Large intestine (tissue), 3 donors: Measurements from ENCODE around the gene CA9. TPM values are rescaled to one million over a fixed set of nuclear protein-coding genes. Genes with fewer than 3 reads are reported as not detected.
"Not testable (repeated sequence)": the region's sequence is repeated elsewhere in the genome, so short reads cannot be mapped to it uniquely, and the experiment has no call there.

Source experiments
- DNase-seq, 2 donors: peaks; one replicate each; pipeline versions ENCODE4 v3.0.0 to v3.0.0-alpha.2; 2013
- H3K27ac ChIP-seq: one replicate; pipeline ENCODE4 v1.5.1; 2013; ENCODE audit warnings: low read length
- H3K27me3 ChIP-seq: 2 replicates; pipeline ENCODE4 v1.6.1; 2013; ENCODE audit warnings: low read length; ENCODE audit not compliant: control insufficient read depth, insufficient read depth
- H3K36me3 ChIP-seq: 2 replicates; pipeline ENCODE4 v1.6.1; 2013; ENCODE audit warnings: low read length; ENCODE audit not compliant: control insufficient read depth, insufficient read depth
- H3K4me1 ChIP-seq: one replicate; pipeline ENCODE4 v1.6.1; 2013; ENCODE audit warnings: low read length; ENCODE audit not compliant: control insufficient read depth, insufficient read depth
- H3K4me3 ChIP-seq: one replicate; pipeline ENCODE4 v1.5.1; 2013; ENCODE audit warnings: low read length
- H3K9me3 ChIP-seq: one replicate; pipeline ENCODE4 v1.6.1; 2013; ENCODE audit warnings: mild to moderate bottlenecking, low read depth, low read length, moderate library complexity; ENCODE audit not compliant: control insufficient read depth
- WGBS: methylation state at CpG from one replicate; pipeline ENCODE4 v1.1.5; 2013; ENCODE audit warnings: low lambda C conversion rate; ENCODE audit not compliant: insufficient coverage; 5-methylcytosine and 5-hydroxymethylcytosine counted together
- polyA plus RNA-seq: library from polyadenylated mRNA; unstranded; fragments of 120-200 nt; gene quantifications from one replicate; pipeline ENCODE4 v1.2.1, GENCODE V29; 2013

The CA9 gene
- polyA plus RNA-seq, 1 donor = 4.2 TPM

- no peaks in the 10 kb centered on the region for H3K9me3 ChIP-seq
- WGBS = no CpG with 5 or more reads among the region's 1 CpG
- H3K4me1 ChIP-seq = no peaks in the 10 kb centered on the region
- H3K27me3 ChIP-seq = no peaks in the 10 kb centered on the region
- no peak for DNase-seq
- no peak overlapping the region for H3K27ac ChIP-seq
- no peak overlapping the region for H3K4me3 ChIP-seq
- H3K36me3 ChIP-seq = no peaks in the 10 kb centered on the region
These were observed 34.1 kb upstream of the CA9 start for GRCh38 chr9:35639631-35640030.

GRCh38 chr9:35640431-35640830 is 33.3 kb upstream of the CA9 start:
- H3K36me3 ChIP-seq, H3K4me3 ChIP-seq, H3K9me3 ChIP-seq, DNase-seq, H3K4me1 ChIP-seq, H3K27ac ChIP-seq, H3K27me3 ChIP-seq: not testable (repeated sequence)
- WGBS = 100% methylated on average over 3 of the region's 15 CpGs

- DNase-seq, H3K27me3 ChIP-seq, H3K27ac ChIP-seq, H3K4me1 ChIP-seq, H3K9me3 ChIP-seq, H3K36me3 ChIP-seq, H3K4me3 ChIP-seq: not testable (repeated sequence)
- no CpG with 5 or more reads among the region's 3 CpGs for WGBS
These were observed 32.2 kb upstream of the CA9 start for GRCh38 chr9:35641478-35641877.

GRCh38 chr9:35643046-35643445 is 30.7 kb upstream of the CA9 start:
- DNase-seq = no peak
- Histone ChIP-seq H3K9me3 (no peaks in the 10 kb centered on the region), H3K4me3 (no peak overlapping the region), H3K27me3 (no peaks in the 10 kb centered on the region), H3K36me3 (no peaks in the 10 kb centered on the region), H3K27ac (no peak overlapping the region), H3K4me1 (peaks cover 4% of the 10 kb centered on the region)
- no CpG with 5 or more reads among the region's 12 CpGs for WGBS

- DNase-seq, H3K36me3 ChIP-seq, H3K27me3 ChIP-seq, H3K9me3 ChIP-seq, H3K4me1 ChIP-seq: not testable (repeated sequence)
- peak overlapping the region; percentile 73 for H3K4me3 ChIP-seq
- no CpG with 5 or more reads among the region's 10 CpGs for WGBS
- H3K27ac ChIP-seq = peak overlapping the region; percentile 96
These were observed 28.0 kb upstream of the CA9 start for GRCh38 chr9:35645736-35646135.

GRCh38 chr9:35646153-35646532 is 27.6 kb upstream of the CA9 start:
- Histone ChIP-seq H3K4me1 (peaks cover 4% of the 10 kb centered on the region), H3K4me3 (peak overlapping the region; percentile 73), H3K9me3 (no peaks in the 10 kb centered on the region), H3K36me3 (no peaks in the 10 kb centered on the region), H3K27me3 (no peaks in the 10 kb centered on the region), H3K27ac (peak overlapping the region; percentile 96)
- no CpG with 5 or more reads among the region's 11 CpGs for WGBS
- DNase-seq = peak; percentile 79 to 93

- Histone ChIP-seq H3K27ac (peak overlapping the region; percentile 96), H3K9me3 (no peaks in the 10 kb centered on the region), H3K27me3 (no peaks in the 10 kb centered on the region), H3K4me3 (peak overlapping the region; percentile 73), H3K4me1 (peaks cover 4% of the 10 kb centered on the region), H3K36me3 (no peaks in the 10 kb centered on the region)
- no CpG with 5 or more reads among the region's 58 CpGs for WGBS
- DNase-seq = peak; percentile 94 to 95
These were observed 27.0 kb upstream of the CA9 start for GRCh38 chr9:35646533-35647265.

- DNase-seq = no peak
- H3K36me3 ChIP-seq = no peaks in the 10 kb centered on the region
- H3K4me1 ChIP-seq = peaks cover 8% of the 10 kb centered on the region
- H3K9me3 ChIP-seq = no peaks in the 10 kb centered on the region
- H3K27me3 ChIP-seq = no peaks in the 10 kb centered on the region
- no peak overlapping the region for H3K4me3 ChIP-seq
- no peak overlapping the region for H3K27ac ChIP-seq
- no CpG with 5 or more reads among the region's 26 CpGs for WGBS
These were observed 24.0 kb upstream of the CA9 start for GRCh38 chr9:35649431-35650340.

GRCh38 chr9:35650341-35651158 is 23.2 kb upstream of the CA9 start, which contains the start of gene SIT1:
Gene SIT1, minus strand, starts transcription at chr9:35650931. Its CDS starts 78 bp downstream, at chr9:35650853.
- no peaks in the 10 kb centered on the region for H3K36me3 ChIP-seq
- no peak for DNase-seq
- WGBS = no CpG with 5 or more reads among the region's 22 CpGs
- no peaks in the 10 kb centered on the region for H3K9me3 ChIP-seq
- H3K27me3 ChIP-seq = no peaks in the 10 kb centered on the region
- peaks cover 8% of the 10 kb centered on the region for H3K4me1 ChIP-seq
- no peak within 1 kb of the TSS for H3K27ac ChIP-seq
- H3K4me3 ChIP-seq = no peak within 1 kb of the TSS
